GM12891 (cell line): Measurements from ENCODE around the gene LATS2.

Experiments used
- POLR2A ChIP-seq: IDR thresholded peaks from 2 replicates; pipeline ENCODE4 v1.6.1; 2011; ENCODE audit warnings: low read depth, low read length, control low read depth
- POLR2AphosphoS5 ChIP-seq: IDR thresholded peaks from 2 replicates; pipeline ENCODE4 v1.6.1; 2011; ENCODE audit warnings: low read depth, low read length, control low read depth
- POU2F2 ChIP-seq: IDR thresholded peaks from 2 replicates; pipeline ENCODE4 v1.6.1; 2011; ENCODE audit warnings: low read depth, mild to moderate bottlenecking, control low read depth, low read length, moderate library complexity
- SPI1 ChIP-seq: IDR thresholded peaks from 2 replicates; pipeline ENCODE4 v1.6.1; 2011; ENCODE audit warnings: low read depth, low read length, control low read depth
- TAF1 ChIP-seq: IDR thresholded peaks from 2 replicates; pipeline ENCODE4 v1.6.1; 2011; ENCODE audit warnings: low read depth, low read length, control low read depth

- TF ChIP-seq POLR2A (no peak), POLR2AphosphoS5 (no peak), TAF1 (no peak), SPI1 (no peak), POU2F2 (no peak)
Observed at GRCh38 chr13:21048901-21049698, 12.3 kb downstream of the LATS2 start.
